K562 (cell line): ENCODE measurements around the gene NFYC.

Experiments
- CTCF ChIP-seq, 3 experiments: IDR thresholded peaks in 2 of 3; conservative IDR thresholded peaks in 1 of 3; 2 replicates each; pipeline ENCODE4 v1.5.1; 2011 to 2012; ENCODE audit warnings: low read length in 3 of 3, mild to moderate bottlenecking in 3 of 3, control low read depth in 2 of 3, improper control_type of control experiment in 1 of 3, inconsistent platforms in 1 of 3, low read depth in 1 of 3, mixed read lengths in 1 of 3, moderate library complexity in 1 of 3; ENCODE audit not compliant: insufficient read depth in 2 of 3
- DPF2 ChIP-seq: fragments of 450-650 bp; IDR thresholded peaks from 2 replicates; pipeline ENCODE4 v1.6.1; 2016
- EGR1 ChIP-seq: fragments of 450-650 bp; conservative IDR thresholded peaks from 2 replicates; pipeline ENCODE4 v1.6.1; 2017; ENCODE audit warnings: mild to moderate bottlenecking
- EP300 ChIP-seq: IDR thresholded peaks from 2 replicates; pipeline ENCODE4 v1.6.1; 2012; ENCODE audit warnings: low read length, improper control_type of control experiment
- KLF16 ChIP-seq: IDR thresholded peaks from 2 replicates; pipeline ENCODE4 v1.6.1; 2016; ENCODE audit warnings: antibody characterized with exemption
- MXD1 ChIP-seq: fragments of 250-450 bp; sonication (Bioruptor Pico); IDR thresholded peaks from 2 replicates; pipeline ENCODE4 v1.8.0; 2021; ENCODE audit warnings: borderline replicate concordance, mild to moderate bottlenecking, moderate library complexity; ENCODE audit not compliant: poor library complexity, severe bottlenecking
- MYC ChIP-seq, 2 experiments: fragments of 250-450 bp in 1 of 2; sonication (Bioruptor Pico) in 1 of 2; IDR thresholded peaks; 2 replicates each; pipeline versions ENCODE4 v1.5.1 to v1.6.1; 2012 to 2021; ENCODE audit warnings: low read depth in 2 of 2, borderline replicate concordance in 1 of 2, improper control_type of control experiment in 1 of 2, low read length in 1 of 2, mild to moderate bottlenecking in 1 of 2, moderate library complexity in 1 of 2
- POLR2A ChIP-seq: fragments of 450-650 bp; conservative IDR thresholded peaks from 2 replicates; pipeline ENCODE4 v1.6.1; 2016
- SETDB1 ChIP-seq: IDR thresholded peaks from one replicate; pipeline ENCODE4 v1.6.1; 2012; ENCODE audit warnings: low read length, control low read depth, inconsistent platforms
- SIN3A ChIP-seq, 2 experiments: fragments of 150-350 bp in 1 of 2; IDR thresholded peaks; 2 replicates each; pipeline ENCODE4 v1.6.1; 2011 to 2016; ENCODE audit warnings: borderline replicate concordance in 2 of 2, low read depth in 2 of 2, low read length in 2 of 2, mild to moderate bottlenecking in 2 of 2, moderate library complexity in 2 of 2; ENCODE audit not compliant: control insufficient read depth in 1 of 2
- ZNF224 ChIP-seq: sonication (generic); formaldehyde crosslinking; IDR thresholded peaks from 2 replicates; pipeline ENCODE4 v1.8.0; 2022; ENCODE audit warnings: mild to moderate bottlenecking, missing genetic modification reagents
- ZNF282 ChIP-seq: sonication (generic); formaldehyde crosslinking; IDR thresholded peaks from 2 replicates; pipeline ENCODE4 v1.8.1; 2023; ENCODE audit warnings: missing genetic modification reagents
- ZNF699 ChIP-seq: fragments of 250-450 bp; sonication (Bioruptor Pico); IDR thresholded peaks from 2 replicates; pipeline ENCODE4 v1.8.0; 2021; ENCODE audit warnings: mild to moderate bottlenecking, moderate library complexity; ENCODE audit not compliant: insufficient replicate concordance

DNA sequence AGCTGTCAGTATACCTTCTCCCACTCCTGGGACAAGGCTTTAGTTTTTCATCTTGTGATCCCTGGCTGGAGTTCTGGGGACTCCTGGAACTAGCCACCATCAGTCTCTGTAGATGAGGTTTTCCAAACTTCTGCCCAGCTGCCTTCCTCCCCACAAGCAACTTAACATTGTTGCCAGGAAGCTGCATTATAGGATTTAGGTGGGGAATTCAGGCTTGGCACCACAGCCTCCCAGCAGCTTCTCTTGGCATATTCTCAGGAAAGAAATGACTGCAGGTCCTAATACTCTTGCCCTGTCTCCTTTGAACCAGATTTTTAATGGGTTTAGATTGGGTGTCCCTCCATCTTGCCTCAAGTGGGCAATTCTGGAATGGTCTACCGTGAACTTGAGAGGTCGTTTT is 73.5 kb downstream of the NFYC start:
- TF ChIP-seq EP300 (no peak), POLR2A (no peak), KLF16 (no peak), SIN3A (IDR thresholded peaks at IDR 0.05; ENCODE audit: borderline replicate concordance in 2 of 2, control insufficient read depth in 1 of 2, low read depth in 2 of 2, low read length in 2 of 2) (no peak), SETDB1 (no peak), EGR1 (no peak), DPF2 (no peak), MYC (IDR thresholded peaks at IDR 0.05; ENCODE audit: low read depth, low read length) (no peak), MYC (CRISPR knock-in tag; IDR thresholded peaks at IDR 0.05; ENCODE audit: borderline replicate concordance, low read depth) (no peak), ZNF282 (no peak), MXD1 (CRISPR knock-in tag) (no peak), CTCF (IDR thresholded peaks at IDR 0.05 in 2 of 3, conservative IDR thresholded peaks at IDR 0.05 in 1 of 3; ENCODE audit: insufficient read depth in 2 of 3, low read depth in 1 of 3, low read length in 3 of 3) (no peak), ZNF224 (no peak), ZNF699 (CRISPR knock-in tag) (no peak)
